ENCODE data around the gene RELL2.

- TF ChIP-seq CTCF (IDR thresholded peaks at IDR 0.05; ENCODE audit: low read depth, low read length, poor library complexity, severe bottlenecking) (no peak), EZH2phosphoT487 (IDR thresholded peaks at IDR 0.05; ENCODE audit: borderline replicate concordance, low read length) (no peak)
Measured at GRCh38 chr5:141632650-141633049, 4.1 kb upstream of the RELL2 start.

Measured in DOHH2 (cell line).